Natural killer cell treated with Interleukin-12 subunit alpha and Interleukin-12 subunit beta and Interleukin-15 and Interleukin-18, amount 100 ng/mL, for 72 hours (primary cell): ENCODE data around the gene CCDC34. TPM values are rescaled to one million over a fixed set of nuclear protein-coding genes. Genes with fewer than 3 reads are reported as not detected.

Experiments
- ATAC-seq, 2 donors: fragments of 150-1000 bp; cut with Tn5 transposase in 1 of 2; sonication (Bioruptor Pico), chemical (Tn5 transposase) in 1 of 2; 2 replicates each; pipeline ENCODE4 v1.10.0; 2021
- DNase-seq: peaks from one replicate; pipeline ENCODE4 v3.0.0; 2022; ENCODE audit warnings: low spot score
- H3K27ac Mint-ChIP-seq, 2 donors: 1 replicate in 1 of 2; 2 replicates in 1 of 2; pipeline ENCODE4 v1.8.0; 2022; ENCODE audit warnings: mixed read lengths in 2 of 2, mild to moderate bottlenecking in 1 of 2, moderate library complexity in 1 of 2
- H3K27me3 Mint-ChIP-seq, 2 donors: 1 replicate in 1 of 2; 2 replicates in 1 of 2; pipeline ENCODE4 v1.8.0; 2022; ENCODE audit warnings: mixed read lengths in 2 of 2
- H3K36me3 Mint-ChIP-seq: one replicate; pipeline ENCODE4 v1.8.0; 2022; ENCODE audit warnings: mixed read lengths
- H3K4me1 Mint-ChIP-seq, 2 donors: 1 replicate in 1 of 2; 2 replicates in 1 of 2; pipeline ENCODE4 v1.8.0; 2022; ENCODE audit warnings: low read depth in 2 of 2, mixed read lengths in 2 of 2, mild to moderate bottlenecking in 1 of 2
- H3K4me3 Mint-ChIP-seq: one replicate; pipeline ENCODE4 v1.8.0; 2022; ENCODE audit warnings: mixed read lengths
- H3K9me3 Mint-ChIP-seq: 2 replicates; pipeline ENCODE4 v1.8.0; 2022; ENCODE audit warnings: mixed read lengths
- total RNA-seq, 2 donors: library from RNA; stranded (reverse); gene quantifications; one replicate each; pipeline ENCODE4 v1.2.3, GENCODE V29; 2022

Gene CCDC34
- total RNA-seq, 2 donors from 2014 or later, result 8.0 to 9.9 TPM

DNA sequence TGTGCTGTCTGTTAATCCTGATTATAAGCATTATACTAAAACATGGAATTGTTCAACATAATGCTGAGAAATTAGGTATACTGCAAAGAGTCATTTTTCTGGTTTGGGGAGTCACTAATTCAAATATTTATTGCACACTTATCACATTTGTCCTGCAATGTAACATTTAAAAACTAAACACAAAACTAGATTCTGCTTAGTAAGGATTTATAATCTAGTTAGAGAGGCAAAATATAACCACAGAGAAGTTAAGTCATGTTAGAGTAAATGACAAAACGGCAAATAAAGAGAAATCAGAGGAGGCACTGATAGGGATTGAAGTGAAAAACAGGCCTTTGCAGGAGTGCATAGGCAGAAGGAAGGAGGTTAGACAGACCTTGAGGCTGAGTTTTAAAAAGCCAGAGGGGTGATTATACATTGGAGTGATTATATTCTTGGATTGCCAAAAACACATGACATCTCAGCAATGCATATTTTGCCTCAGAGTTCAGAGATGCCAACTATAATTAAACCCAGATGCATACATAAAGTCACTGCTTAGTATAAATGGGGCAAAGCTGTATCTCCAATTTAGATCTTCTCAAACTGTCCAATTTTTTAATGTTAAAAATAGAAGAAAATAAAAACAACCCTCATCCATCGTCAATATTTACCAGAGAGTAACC, 49.7 kb downstream of the CCDC34 start:
- H3K36me3 Mint-ChIP-seq, result no peaks in the 10 kb centered on the region
- H3K9me3 Mint-ChIP-seq, result no peaks in the 10 kb centered on the region
- no peak for DNase-seq
- ATAC-seq, result no peak
- no peak overlapping the region for H3K27ac Mint-ChIP-seq
- H3K27me3 Mint-ChIP-seq, result peaks cover 0 to 4% of the 10 kb centered on the region in 2 donors
- no peaks in the 10 kb centered on the region for H3K4me1 Mint-ChIP-seq
- no peak overlapping the region for H3K4me3 Mint-ChIP-seq

DNA sequence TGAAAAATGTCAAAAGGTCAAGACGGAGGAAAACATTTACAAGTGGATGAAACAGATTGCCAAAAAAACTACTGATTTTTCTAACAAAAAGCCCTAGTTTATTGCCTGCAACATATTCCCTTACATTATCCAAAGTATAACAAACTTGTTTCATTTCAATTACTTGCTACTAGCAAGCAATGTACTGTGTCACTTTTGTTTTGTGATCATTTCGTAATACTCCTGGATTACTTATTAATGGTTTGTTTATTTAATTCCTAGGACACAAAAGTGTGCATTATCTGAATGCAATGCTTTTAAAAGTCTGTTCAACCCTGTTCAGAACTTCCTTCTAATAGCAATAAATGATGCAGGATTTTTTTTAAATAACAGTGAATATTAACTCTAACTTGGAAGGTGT, 50.9 kb downstream of the CCDC34 start:
- Mint-ChIP-seq H3K9me3 (peaks cover 5% of the 10 kb centered on the region), H3K4me1 (no peaks in the 10 kb centered on the region), H3K4me3 (no peak overlapping the region), H3K27me3 (peaks cover 0 to 4% of the 10 kb centered on the region in 2 donors), H3K36me3 (no peaks in the 10 kb centered on the region), H3K27ac (no peak overlapping the region)
- DNase-seq, result no peak
- no peak for ATAC-seq

- Mint-ChIP-seq H3K4me1 (no peaks in the 10 kb centered on the region), H3K4me3 (no peak overlapping the region), H3K36me3 (no peaks in the 10 kb centered on the region), H3K27ac (no peak overlapping the region), H3K9me3 (peaks cover 9% of the 10 kb centered on the region), H3K27me3 (peaks cover 4% of the 10 kb centered on the region in 2 donors)
- DNase-seq (no peak), ATAC-seq (no peak)
Measured at GRCh38 chr11:27310707-27311106, 52.3 kb downstream of the CCDC34 start.

GRCh38 chr11:27310182-27310581, 52.8 kb downstream of the CCDC34 start:
- ATAC-seq, result no peak
- H3K4me3 Mint-ChIP-seq, result no peak overlapping the region
- no peak overlapping the region for H3K27ac Mint-ChIP-seq
- H3K36me3 Mint-ChIP-seq, result no peaks in the 10 kb centered on the region
- H3K4me1 Mint-ChIP-seq, result no peaks in the 10 kb centered on the region
- peaks cover 4% of the 10 kb centered on the region in 2 donors for H3K27me3 Mint-ChIP-seq
- DNase-seq, result no peak
- H3K9me3 Mint-ChIP-seq, result peaks cover 9% of the 10 kb centered on the region

DNA sequence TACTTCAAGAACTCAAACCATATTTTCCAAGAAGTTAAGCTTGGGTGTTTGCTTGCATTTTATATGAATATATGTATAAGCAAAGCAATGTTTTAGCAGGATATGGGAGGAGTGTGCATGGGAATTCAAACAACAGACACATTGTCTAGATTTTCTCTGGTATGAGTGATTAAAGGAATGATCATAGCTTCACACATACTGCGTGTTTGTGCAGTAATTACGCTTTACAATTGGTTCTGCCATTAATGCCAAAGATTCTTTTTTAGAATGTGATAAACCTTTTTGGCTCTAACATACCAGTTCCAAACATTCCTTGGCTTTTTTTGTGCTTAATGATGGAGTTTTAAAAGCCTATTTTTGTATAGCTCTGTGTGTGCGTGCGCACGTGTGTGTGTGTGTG, 54.0 kb downstream of the CCDC34 start:
- Mint-ChIP-seq H3K27me3 (peaks cover 4% of the 10 kb centered on the region in 2 donors), H3K9me3 (peaks cover 9% of the 10 kb centered on the region), H3K4me1 (no peaks in the 10 kb centered on the region), H3K27ac (no peak overlapping the region), H3K36me3 (no peaks in the 10 kb centered on the region), H3K4me3 (no peak overlapping the region)
- ATAC-seq (no peak), DNase-seq (no peak)

GRCh38 chr11:27307232-27307631, 55.8 kb downstream of the CCDC34 start:
- H3K4me1 Mint-ChIP-seq, result no peaks in the 10 kb centered on the region
- ATAC-seq (no peak), DNase-seq (no peak)
- H3K4me3 Mint-ChIP-seq, result no peak overlapping the region
- peaks cover 9% of the 10 kb centered on the region for H3K9me3 Mint-ChIP-seq
- H3K36me3 Mint-ChIP-seq, result no peaks in the 10 kb centered on the region
- H3K27me3 Mint-ChIP-seq, result peaks cover 4% of the 10 kb centered on the region in 2 donors
- no peak overlapping the region for H3K27ac Mint-ChIP-seq

DNA sequence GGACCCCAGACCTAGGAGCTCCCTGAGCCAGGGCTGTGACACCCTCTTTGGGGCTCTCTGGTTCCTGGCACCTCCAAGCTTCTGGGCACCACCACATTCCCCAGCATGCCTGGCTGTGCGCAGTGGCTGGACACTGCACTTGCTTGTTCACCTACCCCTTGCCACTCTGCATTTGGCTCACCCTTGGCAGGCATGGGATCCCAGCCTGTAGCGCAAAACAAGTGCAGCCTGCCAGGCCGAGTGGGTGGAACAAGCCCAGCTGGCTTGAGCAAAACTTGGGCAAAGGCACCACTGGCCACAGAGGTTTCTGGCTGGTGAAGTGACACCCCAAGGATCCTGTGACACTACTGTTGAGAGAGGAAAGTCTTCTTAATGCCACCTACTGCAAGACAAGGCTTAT, 57.3 kb downstream of the CCDC34 start:
- no peak overlapping the region for H3K4me3 Mint-ChIP-seq

GRCh38 chr11:27304514-27304913, 58.5 kb downstream of the CCDC34 start:
- Mint-ChIP-seq H3K36me3 (no peaks in the 10 kb centered on the region), H3K27me3 (peaks cover 0 to 4% of the 10 kb centered on the region in 2 donors), H3K4me3 (no peak overlapping the region), H3K9me3 (peaks cover 12% of the 10 kb centered on the region), H3K27ac (no peak overlapping the region), H3K4me1 (no peaks in the 10 kb centered on the region)
- ATAC-seq (no peak), DNase-seq (no peak)

More for the DNA sequence above, 57.3 kb downstream of the CCDC34 start:
- Mint-ChIP-seq H3K27ac (no peak overlapping the region), H3K36me3 (no peaks in the 10 kb centered on the region), H3K4me1 (no peaks in the 10 kb centered on the region), H3K27me3 (peaks cover 0 to 4% of the 10 kb centered on the region in 2 donors), H3K9me3 (peaks cover 9% of the 10 kb centered on the region)
- ATAC-seq (no peak), DNase-seq (no peak)

DNA sequence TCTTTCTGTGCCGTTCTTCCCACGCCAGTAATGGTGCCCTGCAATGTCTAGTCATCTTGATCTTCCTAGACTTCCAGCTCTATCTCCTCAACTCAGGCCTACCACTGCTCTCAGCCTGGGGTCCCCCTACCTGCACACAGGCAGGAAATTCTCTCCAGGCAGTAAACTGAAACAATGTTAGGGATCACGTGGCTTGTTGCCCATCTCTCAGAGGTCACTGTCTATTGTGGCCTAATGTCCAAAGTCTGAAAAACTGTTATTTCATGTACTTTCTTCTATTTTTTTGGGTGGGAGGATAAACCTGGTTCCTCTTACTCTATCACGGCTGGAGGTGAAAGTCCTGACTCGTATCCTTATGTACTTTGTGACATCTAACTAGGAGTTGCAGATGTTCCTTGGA, 59.1 kb downstream of the CCDC34 start:
- H3K4me3 Mint-ChIP-seq, result no peak overlapping the region
- ATAC-seq, result no peak
- H3K27ac Mint-ChIP-seq, result no peak overlapping the region
- no peak for DNase-seq
- no peaks in the 10 kb centered on the region for H3K36me3 Mint-ChIP-seq
- peaks cover 0 to 4% of the 10 kb centered on the region in 2 donors for H3K27me3 Mint-ChIP-seq
- no peaks in the 10 kb centered on the region for H3K4me1 Mint-ChIP-seq
- H3K9me3 Mint-ChIP-seq, result peaks cover 12% of the 10 kb centered on the region

DNA sequence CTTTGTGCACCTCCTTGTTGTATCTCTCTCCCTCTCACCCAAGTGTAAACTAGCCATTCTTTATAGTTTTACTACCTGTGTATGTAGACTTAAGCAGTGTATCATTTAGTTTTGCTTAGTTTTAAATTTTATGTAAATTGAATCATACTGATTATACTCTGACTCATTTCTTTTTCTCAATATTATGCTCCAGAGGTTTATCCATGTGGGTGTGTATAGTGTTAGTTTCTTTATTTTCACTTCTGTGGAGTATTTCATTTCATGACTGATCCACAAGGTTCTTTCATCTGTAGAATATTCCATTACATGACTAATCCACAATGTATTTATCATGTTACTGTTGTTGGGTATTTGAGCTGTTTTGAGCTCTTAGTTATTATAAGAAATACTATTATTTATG, 62.0 kb downstream of the CCDC34 start:
- Mint-ChIP-seq H3K4me1 (no peaks in the 10 kb centered on the region), H3K27ac (no peak overlapping the region), H3K9me3 (peaks cover 3% of the 10 kb centered on the region), H3K27me3 (no peaks in the 10 kb centered on the region), H3K36me3 (no peaks in the 10 kb centered on the region), H3K4me3 (no peak overlapping the region)
- ATAC-seq, result peak in 1 of 2 donors; percentile 63
- no peak for DNase-seq

DNA sequence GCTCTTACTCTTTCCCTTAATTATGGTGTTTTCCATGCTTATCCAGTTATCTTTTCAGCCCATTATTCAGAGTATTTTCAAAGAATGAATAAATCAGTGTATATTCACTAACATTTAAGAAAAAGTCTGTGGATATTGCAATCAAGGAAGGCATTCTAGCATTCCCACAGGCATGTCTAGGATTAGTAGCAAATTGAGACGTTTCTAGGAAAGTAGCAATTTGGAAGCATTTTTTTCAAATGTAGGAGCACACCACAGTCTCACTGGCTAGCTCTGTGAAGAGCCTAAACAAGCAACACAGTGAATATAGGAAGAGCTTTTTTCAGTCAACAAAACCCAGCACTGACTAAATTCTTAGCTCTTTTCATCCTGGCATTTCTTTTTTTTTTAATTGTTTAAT, 65.4 kb downstream of the CCDC34 start:
- Mint-ChIP-seq H3K4me1 (no peaks in the 10 kb centered on the region), H3K4me3 (no peak overlapping the region), H3K27me3 (peaks cover 0 to 11% of the 10 kb centered on the region in 2 donors), H3K27ac (no peak overlapping the region), H3K9me3 (peaks cover 3% of the 10 kb centered on the region), H3K36me3 (peaks cover 4% of the 10 kb centered on the region)
- ATAC-seq, result no peak
- DNase-seq, result no peak

DNA sequence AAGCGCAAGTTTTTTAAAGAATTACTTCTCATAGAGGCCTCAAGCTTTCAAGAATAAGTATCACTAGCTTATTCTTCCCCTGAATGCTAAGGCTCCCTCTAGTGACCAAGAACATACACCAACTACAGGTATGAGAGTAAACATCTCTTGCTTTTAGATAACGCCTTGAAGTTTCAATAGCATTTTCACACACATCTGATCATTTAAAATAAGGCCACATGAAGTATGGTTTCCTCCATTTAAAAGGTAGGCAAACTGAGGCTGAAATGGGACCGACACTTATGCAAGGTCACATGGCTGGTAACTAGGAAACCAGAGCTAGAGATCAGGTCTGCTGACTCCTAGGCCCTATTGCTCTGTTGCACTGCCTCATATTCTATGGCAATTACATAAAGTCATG, 66.5 kb downstream of the CCDC34 start:
- Mint-ChIP-seq H3K4me1 (no peaks in the 10 kb centered on the region), H3K27ac (no peak overlapping the region), H3K4me3 (no peak overlapping the region), H3K9me3 (peaks cover 8% of the 10 kb centered on the region), H3K36me3 (peaks cover 10% of the 10 kb centered on the region), H3K27me3 (peaks cover 0 to 13% of the 10 kb centered on the region in 2 donors)
- ATAC-seq (no peak), DNase-seq (no peak)

DNA sequence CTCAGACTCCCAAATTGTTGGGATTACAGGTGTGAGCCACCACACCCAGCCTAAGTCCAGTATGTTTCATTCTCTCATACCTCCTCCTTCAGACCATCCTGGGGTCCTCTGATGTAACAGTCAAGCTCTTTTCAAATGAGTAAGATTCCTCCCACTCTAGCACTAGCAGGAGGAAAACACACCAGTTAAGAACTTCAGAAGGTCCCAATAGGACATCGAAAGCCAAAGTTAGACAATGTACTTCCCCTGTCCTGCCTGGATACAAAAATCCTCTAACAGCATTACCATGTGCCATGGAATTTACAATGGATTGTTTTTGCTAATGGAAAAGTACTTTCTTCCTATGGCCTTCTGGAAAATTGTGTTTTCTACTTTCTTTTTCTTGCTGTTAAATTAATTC, 67.1 kb downstream of the CCDC34 start:
- Mint-ChIP-seq H3K36me3 (peaks cover 10% of the 10 kb centered on the region), H3K9me3 (peaks cover 9% of the 10 kb centered on the region), H3K27ac (no peak overlapping the region), H3K4me1 (no peaks in the 10 kb centered on the region), H3K27me3 (peaks cover 0 to 13% of the 10 kb centered on the region in 2 donors), H3K4me3 (no peak overlapping the region)
- ATAC-seq (no peak), DNase-seq (no peak)

DNA sequence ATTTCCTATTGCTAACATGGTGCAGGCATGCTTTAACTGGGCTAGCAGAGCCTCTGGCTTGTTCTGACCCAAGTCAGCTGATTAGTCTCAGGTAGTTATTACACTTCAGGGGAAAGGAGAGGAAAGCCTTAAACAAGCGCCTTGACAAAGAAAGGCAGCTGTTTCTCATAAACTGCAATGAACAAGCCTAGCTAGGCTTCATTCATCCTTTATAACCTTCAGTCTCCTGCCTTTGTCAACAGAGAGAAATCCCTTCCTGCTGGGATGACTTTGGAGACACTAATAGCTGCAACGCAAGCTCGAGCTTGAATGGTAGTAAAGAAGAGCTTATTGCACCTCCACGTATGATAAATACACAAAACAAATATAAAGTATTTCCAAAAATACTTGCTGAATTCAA, 68.4 kb downstream of the CCDC34 start:
- no peak for ATAC-seq
- Mint-ChIP-seq H3K27ac (no peak overlapping the region), H3K36me3 (peaks cover 10% of the 10 kb centered on the region), H3K9me3 (peaks cover 6% of the 10 kb centered on the region), H3K4me1 (no peaks in the 10 kb centered on the region), H3K27me3 (peaks cover 0 to 16% of the 10 kb centered on the region in 2 donors), H3K4me3 (no peak overlapping the region)
- no peak for DNase-seq
